ENCODE data around the gene MAP4K3. TPM values are rescaled to one million over a fixed set of nuclear protein-coding genes. Genes with fewer than 3 reads are reported as not detected.

The MAP4K3 gene
- total and polyA plus RNA-seq, 9 of the 15 experiments (the other 6 are each of a cell fraction or from before 2014, with no cell fraction given): 3.1 to 30.0 (median 16.9) TPM

GRCh38 chr2:39395313-39395712 lies 41.8 kb downstream of the MAP4K3 start (continued):
- TF ChIP-seq PHF8 (IDR thresholded peaks at IDR 0.05; ENCODE audit: borderline replicate concordance, low read length) (no peak), RBBP5 (IDR thresholded peaks at IDR 0.05; ENCODE audit: borderline replicate concordance, insufficient read depth, low read length, poor library complexity, severe bottlenecking) (no peak)

DNA sequence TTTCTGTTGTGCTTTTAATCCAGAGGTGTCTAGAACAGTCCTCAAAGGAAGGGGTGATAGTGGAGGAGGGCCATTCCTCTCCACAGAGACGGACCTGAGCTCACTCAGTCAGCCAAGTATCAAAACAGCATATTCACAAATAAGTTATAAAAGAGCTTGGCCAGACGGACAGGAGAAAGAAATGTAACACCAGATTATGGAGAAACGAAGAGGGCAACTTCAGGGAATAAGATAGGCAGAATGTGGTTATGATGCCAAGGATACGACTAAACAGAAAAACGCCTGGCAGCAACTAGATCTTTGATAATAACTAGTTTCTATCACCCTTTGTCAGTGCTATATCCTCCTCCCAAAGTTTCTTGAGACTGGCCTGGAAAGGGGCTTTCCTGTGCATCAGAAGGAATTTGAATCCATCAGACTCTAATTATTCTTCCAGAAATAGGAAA lies 42.5 kb downstream of the MAP4K3 start:
- Histone ChIP-seq H3K9me3 (replicated peaks; ENCODE audit: control insufficient read depth, insufficient read depth, low read depth, low read length) (no peaks in the 10 kb centered on the region), H3K4me3 (no peak overlapping the region), H3K4me2 (ENCODE audit: insufficient read depth, low read length) (no peak overlapping the region), H3K4me1 (replicated peaks in 1 of 2; ENCODE audit: control insufficient read depth in 2 of 2, insufficient read depth in 2 of 2, low read length in 2 of 2) (peaks cover 0 to 11% of the 10 kb centered on the region in 2 experiments; a peak in 2 of 5 replicates), H3K79me2 (ENCODE audit: control insufficient read depth, insufficient read depth, low read length) (peaks cover 84% of the 10 kb centered on the region), H3K36me3 (ENCODE audit: control insufficient read depth, insufficient read depth, low read length) (no peaks in the 10 kb centered on the region), H4K20me1 (replicated peaks; ENCODE audit: control insufficient read depth, insufficient read depth, low read length) (no peaks in the 10 kb centered on the region), H3K27ac (ENCODE audit: extremely low read depth, low read depth, low read length) (no peak overlapping the region), H3K9ac (ENCODE audit: insufficient read depth in 1 of 2, low read depth in 2 of 2, low read length in 2 of 2) (no peak overlapping the region), H3K9me1 (ENCODE audit: control insufficient read depth, insufficient read depth, low read length) (no peaks in the 10 kb centered on the region), H2AFZ (ENCODE audit: low read depth, low read length) (no peak overlapping the region), H3K27me3 (ENCODE audit: control insufficient read depth in 2 of 2, insufficient read depth in 2 of 2, low read length in 2 of 2) (no peaks in the 10 kb centered on the region)
- TF ChIP-seq, protein P1, sequence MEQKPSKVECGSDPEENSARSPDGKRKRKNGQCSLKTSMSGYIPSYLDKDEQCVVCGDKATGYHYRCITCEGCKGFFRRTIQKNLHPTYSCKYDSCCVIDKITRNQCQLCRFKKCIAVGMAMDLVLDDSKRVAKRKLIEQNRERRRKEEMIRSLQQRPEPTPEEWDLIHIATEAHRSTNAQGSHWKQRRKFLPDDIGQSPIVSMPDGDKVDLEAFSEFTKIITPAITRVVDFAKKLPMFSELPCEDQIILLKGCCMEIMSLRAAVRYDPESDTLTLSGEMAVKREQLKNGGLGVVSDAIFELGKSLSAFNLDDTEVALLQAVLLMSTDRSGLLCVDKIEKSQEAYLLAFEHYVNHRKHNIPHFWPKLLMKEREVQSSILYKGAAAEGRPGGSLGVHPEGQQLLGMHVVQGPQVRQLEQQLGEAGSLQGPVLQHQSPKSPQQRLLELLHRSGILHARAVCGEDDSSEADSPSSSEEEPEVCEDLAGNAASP (IDR thresholded peaks at IDR 0.05): no peak
- in situ Hi-C loops (cut with MboI): no loop called here
- 46% methylated on average over 5 of the region's 5 CpGs for WGBS (ENCODE audit: insufficient coverage, low coverage, missing lambda C conversion rate)
- ChIA-PET CTCF (ENCODE audit: low intra/inter-chr PET ratio) (no interaction called here), POLR2A (interaction anchor here (0.6 to 2.0 kb wide), 3 partner anchors 10 to 89 kb away, joined by 3 to 5 read pairs (median 3); no protein-coding TSS in a partner anchor)
- no TSS peak for BruUV-seq (replicated peaks)
- FAIRE-seq: no peak
- no peak for DNase-seq (ENCODE audit: extremely low read depth in 1 of 4, low spot score in 3 of 4)
- intact Hi-C loops (cut with micrococcal nuclease): no loop called here
- ATAC-seq: peak; percentile 46; the same call in 2 of the 3 replicates
